ENCODE measurements around the gene RPAP3. TPM values are rescaled to one million over a fixed set of nuclear protein-coding genes. Genes with fewer than 3 reads are reported as not detected.

The RPAP3 gene
- total RNA-seq, 4 donors from 2014 or later: 10.5 to 14.2 (median 12.7) TPM

DNA sequence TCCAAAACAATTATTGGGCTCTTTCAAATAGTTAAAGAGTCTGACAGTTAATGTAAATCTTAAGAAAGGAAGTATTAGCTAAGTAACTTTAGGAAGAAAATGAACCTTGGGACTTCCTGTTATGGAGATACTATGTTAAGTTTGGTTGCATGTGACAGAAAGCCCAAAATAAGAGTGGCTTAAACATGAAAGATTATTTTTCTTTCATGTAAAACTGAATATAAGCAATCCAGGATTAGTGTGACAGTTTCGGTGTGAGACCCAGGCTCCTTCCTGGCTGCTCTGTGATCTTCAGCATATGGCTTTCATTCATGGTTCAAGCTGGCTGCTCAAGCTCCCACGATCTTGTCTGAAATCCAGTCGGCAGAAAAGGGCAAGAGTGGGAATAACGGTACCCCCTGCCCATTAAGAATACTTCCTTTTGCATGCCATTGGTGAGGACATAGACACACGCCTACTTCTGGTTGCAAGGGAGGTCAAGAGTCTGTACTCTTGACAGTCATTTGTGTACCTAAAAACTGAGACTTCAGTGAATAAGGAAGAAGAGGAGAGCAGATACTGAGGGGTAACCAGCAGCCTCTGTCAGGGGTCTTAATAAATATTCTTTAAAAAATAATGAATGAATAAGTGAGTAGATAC, 2.2 kb upstream of the RPAP3 start:
- DNase-seq (ENCODE audit: low spot score) (no peak), ATAC-seq (ENCODE audit: low FRiP score) (no peak)
- no peak for TF ChIP-seq CTCF (IDR thresholded peaks at IDR 0.05)

DNA sequence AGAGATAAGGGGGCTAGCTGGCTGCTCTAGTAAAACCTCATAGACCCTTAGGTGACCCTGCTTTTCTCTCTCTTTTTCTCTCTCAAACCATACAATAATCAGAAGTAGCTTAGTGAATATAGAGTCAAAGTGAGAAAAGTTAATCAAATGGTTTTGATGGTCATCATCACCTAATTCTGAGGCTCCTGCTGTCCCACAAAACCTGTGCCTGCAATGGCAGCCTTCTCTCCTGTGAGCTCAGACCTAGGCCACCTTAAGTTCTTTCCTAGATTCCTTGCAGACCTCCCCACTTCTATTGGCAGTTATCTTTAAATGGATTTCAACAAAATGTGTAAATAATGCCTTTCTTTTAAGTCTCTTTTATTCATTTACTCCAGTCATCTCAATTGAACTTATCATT, 1.5 kb upstream of the RPAP3 start:
- ATAC-seq (ENCODE audit: low FRiP score): no peak
- TF ChIP-seq CTCF (IDR thresholded peaks at IDR 0.05): no peak
- no peak for DNase-seq (ENCODE audit: low spot score)

- ATAC-seq (ENCODE audit: low FRiP score): no peak
- no peak for TF ChIP-seq CTCF (IDR thresholded peaks at IDR 0.05)
- DNase-seq (ENCODE audit: low spot score): no peak
Measured at GRCh38 chr12:47705229-47705565, 633 bp downstream of the RPAP3 start.

- DNase-seq (ENCODE audit: low spot score) (no peak), ATAC-seq (ENCODE audit: low FRiP score) (no peak)
- TF ChIP-seq CTCF (IDR thresholded peaks at IDR 0.05): no peak
Measured at GRCh38 chr12:47704719-47705118, 1.1 kb downstream of the RPAP3 start.

- DNase-seq (ENCODE audit: low spot score) (no peak), ATAC-seq (ENCODE audit: low FRiP score) (no peak)
- no peak for TF ChIP-seq CTCF (IDR thresholded peaks at IDR 0.05)
Measured at GRCh38 chr12:47700263-47700662, 5.6 kb downstream of the RPAP3 start.

GRCh38 chr12:47698631-47699030, 7.2 kb downstream of the RPAP3 start:
- no peak for DNase-seq (ENCODE audit: low spot score)
- ATAC-seq (ENCODE audit: low FRiP score): no peak
- no peak for TF ChIP-seq CTCF (IDR thresholded peaks at IDR 0.05)

- no peak for ATAC-seq (ENCODE audit: low FRiP score)
- DNase-seq (ENCODE audit: low spot score): no peak
- no peak for TF ChIP-seq CTCF (IDR thresholded peaks at IDR 0.05)
Measured at GRCh38 chr12:47698055-47698454, 7.8 kb downstream of the RPAP3 start.
